Measurements from ENCODE around the gene COPB2. TPM values are rescaled to one million over a fixed set of nuclear protein-coding genes. Genes with fewer than 3 reads are reported as not detected.

The COPB2 gene
- total and polyA plus RNA-seq, 2 of the 8 experiments (the other 6 are each of a cell fraction or from before 2014, with no cell fraction given), result 40.3 to 119 TPM

DNA sequence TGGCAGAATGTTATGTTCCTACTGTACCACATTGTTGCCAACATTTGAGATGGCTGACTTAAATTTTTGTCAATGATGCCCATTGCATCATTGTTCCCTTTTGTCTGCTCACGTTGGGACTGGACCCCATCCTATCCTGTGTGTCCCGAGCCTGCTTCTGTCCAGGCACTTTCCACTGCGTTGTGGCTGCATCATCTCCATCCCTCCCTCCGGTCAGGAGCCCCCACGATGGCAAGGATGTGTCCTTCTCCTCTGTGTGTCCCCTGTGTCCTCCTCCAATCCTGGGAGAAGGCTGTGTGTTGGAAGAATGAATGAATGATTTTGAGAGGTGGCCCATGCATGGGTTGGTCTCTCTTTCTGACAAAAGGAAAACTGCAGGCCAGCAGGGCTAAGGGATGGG, 65.0 kb downstream of the COPB2 start:
- FAIRE-seq, result no peak
- no peak overlapping the region for H4K91ac ChIP-seq (replicated peaks; ENCODE audit: insufficient read length, low read length)
- no peaks in the 10 kb centered on the region for H3K79me1 ChIP-seq (ENCODE audit: low read depth, low read length)
- H2AK5ac ChIP-seq (ENCODE audit: low read depth, low read length), result no peak overlapping the region
- ChIA-PET CTCF (ENCODE audit: partially characterized antibody) (no interaction called here), POLR2A (ENCODE audit: partially characterized antibody) (interaction anchor here (0.6 kb wide), 1 partner anchor 377 kb away, joined by 3 read pairs; the partner anchor contains the start of genes FOXL2 and FOXL2NB)
- peaks cover 0 to 2% (median 0%) of the 10 kb centered on the region in 4 experiments; a peak in 2 of 7 replicates for H3K4me1 ChIP-seq (replicated peaks in 1 of 4; ENCODE audit: control insufficient read depth in 3 of 4, insufficient read depth in 4 of 4, low read length in 3 of 4)
- no peak overlapping the region for H4K8ac ChIP-seq (ENCODE audit: extremely low read depth, insufficient read depth, low read length)
- H3K9me3 ChIP-seq (ENCODE audit: insufficient read depth in 2 of 2, low read depth in 1 of 2, low read length in 1 of 2), result no peaks in the 10 kb centered on the region
- no peak overlapping the region for H3K4me3 ChIP-seq (ENCODE audit: extremely low read depth in 1 of 4, insufficient read depth in 2 of 4, low read depth in 3 of 4, low read length in 4 of 4)
- H3K23ac ChIP-seq (ENCODE audit: insufficient read length), result no peak overlapping the region
- no peak overlapping the region for H2BK12ac ChIP-seq (ENCODE audit: low read depth, low read length)
- no peak overlapping the region for H2BK5ac ChIP-seq (ENCODE audit: low read depth, low read length)
- no peaks in the 10 kb centered on the region for H4K20me1 ChIP-seq (replicated peaks in 1 of 2; ENCODE audit: control insufficient read depth in 1 of 2, insufficient read depth in 2 of 2, low read length in 2 of 2)
- no peak overlapping the region for H3K56ac ChIP-seq (replicated peaks; ENCODE audit: insufficient read length, low read depth, low read length)
- H3K14ac ChIP-seq (ENCODE audit: insufficient read length), result no peak overlapping the region
- 68% methylated on average over 5 of the region's 5 CpGs; no CpG with 5 or more reads in 1 of the 2 experiments for WGBS, 2 experiments (ENCODE audit: extremely low coverage in 1 of 2, insufficient coverage in 1 of 2, insufficient read length in 1 of 2, insufficient replicate concordance in 2 of 2, low coverage in 1 of 2, low lambda C conversion rate in 2 of 2, missing lambda C conversion rate in 1 of 2)
- H2BK120ac ChIP-seq (replicated peaks; ENCODE audit: low read depth, low read length), result no peak overlapping the region
- no peaks in the 10 kb centered on the region for H3K36me3 ChIP-seq (ENCODE audit: control insufficient read depth in 2 of 4, insufficient read depth in 4 of 4, low read length in 3 of 4)
- H2AFZ ChIP-seq (ENCODE audit: low read length), result no peak overlapping the region
- no peaks in the 10 kb centered on the region for H3K79me2 ChIP-seq (ENCODE audit: control insufficient read depth in 1 of 2, insufficient read depth in 2 of 2, low read length in 2 of 2)
- no peak overlapping the region for H3K4me2 ChIP-seq (ENCODE audit: insufficient read depth in 1 of 2, low read depth in 2 of 2, low read length in 2 of 2)
- H3K27me3 ChIP-seq (replicated peaks in 1 of 4; ENCODE audit: control insufficient read depth in 3 of 4, extremely low read depth in 1 of 4, insufficient read depth in 3 of 4, low read length in 3 of 4), result peaks cover 0 to 2% (median 0%) of the 10 kb centered on the region in 4 experiments; a peak in 2 of 7 replicates
- no peaks in the 10 kb centered on the region for H3K23me2 ChIP-seq (ENCODE audit: low read depth, low read length)
- H3K4ac ChIP-seq (replicated peaks; ENCODE audit: insufficient read length, low read depth, low read length), result no peak overlapping the region
- H2BK20ac ChIP-seq (ENCODE audit: low read length), result no peak overlapping the region
- no peak overlapping the region for H3K27ac ChIP-seq (ENCODE audit: low read depth, low read length)
- H3K18ac ChIP-seq (ENCODE audit: extremely low read depth, low read length), result no peak overlapping the region
- no peak for DNase-seq (ENCODE audit: low read depth in 1 of 2, low spot score in 2 of 2)
- no peak overlapping the region for H4K5ac ChIP-seq (ENCODE audit: insufficient read length, low read depth, low read length)
- no peak overlapping the region for H2BK15ac ChIP-seq (ENCODE audit: low read length)
- H3K9ac ChIP-seq (replicated peaks in 1 of 4; ENCODE audit: extremely low read depth in 1 of 4, low read depth in 3 of 4, low read length in 3 of 4), result no peak overlapping the region
- no peak for TF ChIP-seq POU5F1 (IDR thresholded peaks at IDR 0.05; ENCODE audit: low read depth, low read length)
- TF ChIP-seq SRF (IDR thresholded peaks at IDR 0.05; ENCODE audit: low read depth, low read length), result no peak
- no peak for TF ChIP-seq BCL11A (IDR thresholded peaks at IDR 0.05; ENCODE audit: low read depth in 2 of 2, low read length in 2 of 2)
- no peak for TF ChIP-seq TBP (IDR thresholded peaks at IDR 0.05; ENCODE audit: low read depth, low read length)
- no peak for TF ChIP-seq MAFK (IDR thresholded peaks at IDR 0.05; ENCODE audit: low read depth, low read length)
- no peak for TF ChIP-seq SIRT6 (IDR thresholded peaks at IDR 0.05; ENCODE audit: low read length)
- TF ChIP-seq CTBP2 (IDR thresholded peaks at IDR 0.05; ENCODE audit: borderline replicate concordance, insufficient read depth, insufficient read length, low read length), result no peak
- no peak for TF ChIP-seq SUZ12 (IDR thresholded peaks at IDR 0.05; ENCODE audit: low read length)
- TF ChIP-seq RXRA (IDR thresholded peaks at IDR 0.05; ENCODE audit: insufficient read depth, low read depth, low read length), result no peak
- no peak for TF ChIP-seq EP300 (IDR thresholded peaks at IDR 0.05; ENCODE audit: borderline replicate concordance in 1 of 2, low read depth in 2 of 2, low read length in 2 of 2)
- no peak for TF ChIP-seq JUN (IDR thresholded peaks at IDR 0.05; ENCODE audit: low read depth, low read length)
- TF ChIP-seq SP4 (IDR thresholded peaks at IDR 0.05; ENCODE audit: low read length), result no peak
- no peak for TF ChIP-seq CREB1 (IDR thresholded peaks at IDR 0.05)
- TF ChIP-seq SIN3A (conservative IDR thresholded peaks at IDR 0.05 in 1 of 2, IDR thresholded peaks at IDR 0.05 in 1 of 2; ENCODE audit: low read depth in 1 of 2, low read length in 2 of 2), result no peak

All from H1 (cell line).